ENCODE results near the gene DOCK1.

The DOCK1 gene

DNA sequence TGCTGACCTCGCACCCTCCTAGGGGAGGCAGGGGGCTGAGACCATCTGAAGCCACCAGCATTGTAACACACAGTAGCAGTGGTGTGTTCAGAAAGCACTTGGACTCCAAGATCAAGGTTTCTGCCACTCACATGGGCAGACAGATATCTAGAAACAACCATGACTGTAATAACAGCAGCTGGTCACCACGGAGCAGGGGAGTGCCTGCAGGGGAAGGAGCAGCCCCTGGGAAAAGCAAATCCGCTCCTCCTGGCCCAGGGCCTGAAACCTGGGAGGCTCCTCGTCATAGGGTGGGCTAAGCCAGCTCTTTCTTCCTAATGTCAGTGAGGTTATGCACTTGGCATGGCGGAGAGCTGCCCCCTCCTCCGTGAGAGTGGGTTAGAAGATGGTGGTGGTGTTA, 409.6 kb downstream of the DOCK1 start:
- Mint-ChIP-seq H3K27me3 (peaks cover 7 to 20% of the 10 kb centered on the region in 2 donors), H3K4me1 (ENCODE audit: low read depth in 2 of 2) (no peaks in the 10 kb centered on the region), H3K36me3 (ENCODE audit: insufficient read depth) (no peaks in the 10 kb centered on the region), H3K27ac (no peak overlapping the region), H3K9me3 (no peaks in the 10 kb centered on the region), H3K4me3 (no peak overlapping the region)
- DNase-seq (no peak), ATAC-seq (replicated peaks) (no peak)

DNA sequence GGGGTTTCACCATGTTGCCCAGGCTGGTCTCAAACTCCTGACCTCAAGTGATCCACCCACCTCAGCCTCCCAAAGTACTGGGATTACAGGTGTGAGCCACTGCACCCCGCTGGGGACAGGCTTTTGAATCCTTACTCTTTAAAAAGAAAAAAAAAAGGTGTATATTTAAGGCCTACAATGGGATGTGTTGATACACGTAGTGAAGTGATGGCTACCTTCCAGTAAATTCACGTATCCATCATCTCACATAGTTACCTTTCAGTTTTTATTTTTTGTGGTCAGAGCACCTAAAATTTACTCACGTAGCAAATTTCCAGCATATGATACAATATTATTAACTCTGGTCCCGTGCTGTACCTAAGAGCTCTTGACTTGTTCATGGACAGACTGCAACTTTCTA, 410.7 kb downstream of the DOCK1 start:
- ATAC-seq (replicated peaks) (no peak), DNase-seq (no peak)
- H3K36me3 Mint-ChIP-seq (ENCODE audit: insufficient read depth) = no peaks in the 10 kb centered on the region
- no peaks in the 10 kb centered on the region for H3K9me3 Mint-ChIP-seq
- no peak overlapping the region for H3K27ac Mint-ChIP-seq
- no peak overlapping the region for H3K4me3 Mint-ChIP-seq
- H3K4me1 Mint-ChIP-seq (ENCODE audit: low read depth in 2 of 2) = peaks cover 0 to 2% of the 10 kb centered on the region in 2 donors
- H3K27me3 Mint-ChIP-seq = peaks cover 7 to 30% of the 10 kb centered on the region in 2 donors

DNA sequence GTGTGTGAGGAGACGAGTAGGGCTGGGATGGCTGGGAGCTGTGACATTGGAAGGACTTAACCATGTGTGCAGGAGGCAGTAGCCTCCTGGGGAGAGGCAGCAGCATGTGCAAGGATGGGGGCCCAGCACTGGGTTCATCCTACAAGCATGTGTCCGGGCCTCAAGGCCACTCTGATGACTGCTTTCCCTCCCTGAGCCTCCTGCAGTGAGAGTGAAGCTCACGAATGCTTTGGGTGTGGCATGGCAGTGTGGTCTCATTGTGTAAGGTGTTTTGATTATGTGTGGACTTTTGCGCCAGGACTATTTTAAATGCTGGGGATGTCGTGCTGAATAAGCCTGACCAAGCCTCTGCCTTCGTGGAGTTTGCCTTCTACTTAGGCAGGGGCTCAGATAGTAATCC, 413.2 kb downstream of the DOCK1 start:
- Mint-ChIP-seq H3K4me3 (no peak overlapping the region), H3K36me3 (ENCODE audit: insufficient read depth) (no peaks in the 10 kb centered on the region), H3K9me3 (no peaks in the 10 kb centered on the region), H3K27ac (no peak overlapping the region), H3K27me3 (peaks cover 0 to 22% of the 10 kb centered on the region in 2 donors), H3K4me1 (ENCODE audit: low read depth in 2 of 2) (peaks cover 0 to 2% of the 10 kb centered on the region in 2 donors)
- ATAC-seq (replicated peaks) = no peak
- no peak for DNase-seq

- Mint-ChIP-seq H3K27ac (no peak overlapping the region), H3K27me3 (peaks cover 0 to 24% of the 10 kb centered on the region in 2 donors), H3K4me1 (ENCODE audit: low read depth in 2 of 2) (peaks cover 0 to 2% of the 10 kb centered on the region in 2 donors), H3K4me3 (no peak overlapping the region), H3K36me3 (ENCODE audit: insufficient read depth) (no peaks in the 10 kb centered on the region), H3K9me3 (no peaks in the 10 kb centered on the region)
- ATAC-seq (replicated peaks) (no peak), DNase-seq (no peak)
Measured at GRCh38 chr10:127319271-127319670, 414.0 kb downstream of the DOCK1 start.

GRCh38 chr10:127319691-127320090, 414.5 kb downstream of the DOCK1 start:
- peaks cover 0 to 24% of the 10 kb centered on the region in 2 donors for H3K27me3 Mint-ChIP-seq
- ATAC-seq (replicated peaks) = no peak
- no peaks in the 10 kb centered on the region for H3K36me3 Mint-ChIP-seq (ENCODE audit: insufficient read depth)
- H3K4me3 Mint-ChIP-seq = no peak overlapping the region
- H3K4me1 Mint-ChIP-seq (ENCODE audit: low read depth in 2 of 2) = peaks cover 0 to 2% of the 10 kb centered on the region in 2 donors
- DNase-seq = no peak
- no peaks in the 10 kb centered on the region for H3K9me3 Mint-ChIP-seq
- no peak overlapping the region for H3K27ac Mint-ChIP-seq

- H3K27ac Mint-ChIP-seq = no peak overlapping the region
Measured at GRCh38 chr10:127320176-127320575, 414.9 kb downstream of the DOCK1 start.

DNA sequence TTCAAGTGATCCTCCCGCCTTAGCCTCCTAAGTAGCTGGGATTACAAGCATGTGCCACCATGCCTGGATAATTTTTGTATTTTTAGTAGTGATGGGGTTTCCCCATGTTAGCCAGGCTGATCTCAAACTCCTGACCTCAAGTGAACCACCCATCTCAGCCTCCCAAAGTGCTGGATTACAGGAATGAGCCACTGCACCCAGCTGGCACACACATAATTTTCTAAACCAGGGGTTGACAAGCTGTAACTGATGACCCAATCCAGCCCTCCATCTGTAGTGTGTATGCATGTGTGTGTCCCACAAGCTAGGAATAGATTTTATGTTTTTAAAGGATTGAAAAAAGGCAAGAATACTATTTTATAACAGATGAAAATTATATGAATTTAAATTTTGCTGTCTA, 417.1 kb downstream of the DOCK1 start:
- Mint-ChIP-seq H3K9me3 (no peaks in the 10 kb centered on the region), H3K4me3 (no peak overlapping the region), H3K36me3 (ENCODE audit: insufficient read depth) (no peaks in the 10 kb centered on the region), H3K27me3 (peaks cover 0 to 24% of the 10 kb centered on the region in 2 donors), H3K4me1 (ENCODE audit: low read depth in 2 of 2) (peaks cover 0 to 2% of the 10 kb centered on the region in 2 donors), H3K27ac (no peak overlapping the region)
- DNase-seq (no peak), ATAC-seq (replicated peaks) (no peak)

More at GRCh38 chr10:127320176-127320575, 414.9 kb downstream of the DOCK1 start:
- Mint-ChIP-seq H3K4me3 (no peak overlapping the region), H3K4me1 (ENCODE audit: low read depth in 2 of 2) (peaks cover 0 to 2% of the 10 kb centered on the region in 2 donors), H3K36me3 (ENCODE audit: insufficient read depth) (no peaks in the 10 kb centered on the region), H3K9me3 (no peaks in the 10 kb centered on the region), H3K27me3 (peaks cover 0 to 24% of the 10 kb centered on the region in 2 donors)
- no peak for DNase-seq
- no peak for ATAC-seq (replicated peaks)

GRCh38 chr10:127325506-127325905, 420.3 kb downstream of the DOCK1 start:
- DNase-seq (no peak), ATAC-seq (replicated peaks) (no peak)
- Mint-ChIP-seq H3K27ac (no peak overlapping the region), H3K36me3 (ENCODE audit: insufficient read depth) (peaks cover 3% of the 10 kb centered on the region), H3K27me3 (peaks cover 5 to 33% of the 10 kb centered on the region in 2 donors), H3K4me1 (ENCODE audit: low read depth in 2 of 2) (peaks cover 0 to 2% of the 10 kb centered on the region in 2 donors), H3K4me3 (no peak overlapping the region), H3K9me3 (peaks cover 0 to 2% of the 10 kb centered on the region in 2 donors)

DNA sequence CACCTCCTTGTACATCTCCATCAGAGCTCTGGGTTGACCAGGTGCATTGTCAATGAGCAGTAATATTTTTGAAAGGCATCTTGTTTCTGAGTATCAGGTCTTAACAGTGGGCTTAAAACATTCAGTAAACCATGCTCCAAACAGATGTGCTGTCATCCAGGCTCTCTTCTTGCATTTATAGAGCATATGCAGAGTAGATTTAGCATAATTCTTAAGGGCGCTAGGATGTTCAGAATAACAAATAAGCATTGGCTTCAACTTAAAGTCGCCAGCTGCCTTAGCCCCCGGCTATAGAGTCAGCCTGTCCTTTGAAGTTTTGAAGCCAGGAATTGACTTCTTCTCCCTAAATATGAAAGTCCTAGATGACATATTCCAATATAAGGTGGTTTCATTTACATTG, 421.7 kb downstream of the DOCK1 start:
- no peak for ATAC-seq (replicated peaks)
- Mint-ChIP-seq H3K27me3 (peaks cover 5 to 31% of the 10 kb centered on the region in 2 donors), H3K4me3 (no peak overlapping the region), H3K4me1 (ENCODE audit: low read depth in 2 of 2) (no peaks in the 10 kb centered on the region), H3K27ac (no peak overlapping the region), H3K36me3 (ENCODE audit: insufficient read depth) (peaks cover 3% of the 10 kb centered on the region), H3K9me3 (peaks cover 0 to 2% of the 10 kb centered on the region in 2 donors)
- DNase-seq = no peak

DNA sequence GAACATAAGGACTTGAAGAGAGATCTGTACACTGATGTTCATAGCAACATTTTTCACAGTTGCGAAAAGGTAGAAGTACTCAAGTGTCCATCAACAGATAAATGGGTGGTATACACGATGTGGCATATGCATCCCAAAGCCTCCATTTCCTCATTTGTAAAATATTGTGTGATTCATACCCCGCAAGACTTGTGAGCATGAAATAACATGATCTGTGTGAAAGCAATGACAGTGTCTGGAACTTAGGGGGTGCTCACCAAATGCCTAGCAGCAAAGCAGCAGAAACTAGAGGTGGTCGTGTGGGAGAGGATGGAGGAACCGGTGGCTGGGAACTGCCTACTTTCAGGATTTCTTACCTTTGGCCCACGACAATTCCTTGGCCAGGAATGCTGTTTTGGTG, 426.5 kb downstream of the DOCK1 start:
- ATAC-seq (replicated peaks) (no peak), DNase-seq (no peak)
- no peak overlapping the region for H3K4me3 Mint-ChIP-seq
- H3K36me3 Mint-ChIP-seq (ENCODE audit: insufficient read depth) = peaks cover 3% of the 10 kb centered on the region
- no peak overlapping the region for H3K27ac Mint-ChIP-seq
- H3K4me1 Mint-ChIP-seq (ENCODE audit: low read depth in 2 of 2) = no peaks in the 10 kb centered on the region
- peaks cover 0 to 2% of the 10 kb centered on the region in 2 donors for H3K9me3 Mint-ChIP-seq
- H3K27me3 Mint-ChIP-seq = peaks cover 5 to 36% of the 10 kb centered on the region in 2 donors

DNA sequence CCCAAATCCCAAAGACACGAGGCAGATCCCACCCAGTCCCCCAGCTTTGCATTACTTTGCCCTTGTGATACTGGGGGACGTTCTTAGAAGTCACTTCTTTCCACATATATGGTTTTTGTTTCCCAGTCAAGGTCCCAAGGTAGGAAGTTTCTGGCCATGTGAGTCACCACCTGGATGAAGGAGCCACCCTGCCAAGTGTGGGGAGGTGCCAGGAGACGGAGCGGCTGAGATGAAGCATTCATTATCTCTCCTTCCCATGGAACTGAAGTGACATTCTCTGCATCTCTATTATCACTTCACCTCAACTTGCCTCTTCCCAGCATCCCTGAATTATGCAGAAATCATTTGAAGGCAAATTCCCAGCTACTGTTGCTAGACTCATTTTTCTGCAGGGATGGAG, 427.4 kb downstream of the DOCK1 start:
- Mint-ChIP-seq H3K36me3 (ENCODE audit: insufficient read depth) (peaks cover 3% of the 10 kb centered on the region), H3K4me1 (ENCODE audit: low read depth in 2 of 2) (no peaks in the 10 kb centered on the region), H3K9me3 (peaks cover 0 to 2% of the 10 kb centered on the region in 2 donors), H3K4me3 (no peak overlapping the region), H3K27me3 (peaks cover 5 to 34% of the 10 kb centered on the region in 2 donors), H3K27ac (no peak overlapping the region)
- ATAC-seq (replicated peaks) = no peak
- DNase-seq = no peak

GRCh38 chr10:127337801-127338200, 432.6 kb downstream of the DOCK1 start:
- Mint-ChIP-seq H3K36me3 (ENCODE audit: insufficient read depth) (no peaks in the 10 kb centered on the region), H3K27ac (no peak overlapping the region), H3K9me3 (no peaks in the 10 kb centered on the region), H3K27me3 (peaks cover 0 to 18% of the 10 kb centered on the region in 2 donors), H3K4me1 (ENCODE audit: low read depth in 2 of 2) (no peaks in the 10 kb centered on the region), H3K4me3 (no peak overlapping the region)
- ATAC-seq (replicated peaks) = no peak
- no peak for DNase-seq

DNA sequence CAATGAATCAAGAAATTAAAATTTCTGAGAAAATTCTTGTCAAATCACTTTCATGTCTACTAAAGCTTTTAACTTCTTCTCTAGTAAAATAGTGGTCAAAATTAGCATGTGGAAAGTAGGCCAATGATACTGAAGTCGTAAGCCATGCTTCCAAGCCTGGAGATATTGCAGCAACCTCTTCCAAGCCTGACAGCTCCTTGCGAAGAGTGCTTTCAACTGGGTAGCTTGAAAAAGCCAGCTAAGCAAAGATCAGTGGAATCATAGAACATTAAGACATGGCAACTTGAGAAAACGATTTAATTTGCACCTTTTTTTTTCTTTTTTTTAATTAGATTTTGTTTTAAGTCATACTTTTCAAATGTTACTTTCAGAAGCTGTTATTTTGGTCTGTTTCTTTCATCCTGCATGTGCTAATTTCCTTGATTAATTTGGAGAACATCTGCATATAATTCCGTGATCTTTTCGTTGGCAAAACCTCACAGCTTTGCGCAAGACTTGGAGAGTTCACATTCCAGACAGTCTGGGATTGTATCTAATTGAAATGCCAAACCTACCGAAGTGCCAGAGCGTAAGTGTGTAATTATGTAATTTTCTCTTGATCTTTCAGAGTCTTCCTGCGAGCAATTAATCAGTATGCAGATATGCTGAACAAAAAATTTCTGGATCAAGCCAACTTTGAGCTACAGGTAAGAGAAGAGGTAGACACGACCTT, 433.3 kb downstream of the DOCK1 start:
- Mint-ChIP-seq H3K36me3 (ENCODE audit: insufficient read depth) (no peaks in the 10 kb centered on the region), H3K27ac (no peak overlapping the region), H3K27me3 (peaks cover 0 to 10% of the 10 kb centered on the region in 2 donors), H3K4me1 (ENCODE audit: low read depth in 2 of 2) (no peaks in the 10 kb centered on the region), H3K9me3 (no peaks in the 10 kb centered on the region), H3K4me3 (no peak overlapping the region)
- ATAC-seq (replicated peaks) (no peak), DNase-seq (no peak)

GRCh38 chr10:127343821-127344220, 438.6 kb downstream of the DOCK1 start:
- no peak for DNase-seq
- Mint-ChIP-seq H3K4me3 (no peak overlapping the region), H3K27me3 (peaks cover 0 to 9% of the 10 kb centered on the region in 2 donors), H3K4me1 (ENCODE audit: low read depth in 2 of 2) (no peaks in the 10 kb centered on the region), H3K9me3 (no peaks in the 10 kb centered on the region), H3K27ac (no peak overlapping the region), H3K36me3 (ENCODE audit: insufficient read depth) (no peaks in the 10 kb centered on the region)
- no peak for ATAC-seq (replicated peaks)
